Measurements from ENCODE around the gene CUL3. TPM values are rescaled to one million over a fixed set of nuclear protein-coding genes. Genes with fewer than 3 reads are reported as not detected.

The CUL3 gene
- total RNA-seq, 1 experiment from 2014 or later, result 86.2 TPM

- TF ChIP-seq, protein P1, sequence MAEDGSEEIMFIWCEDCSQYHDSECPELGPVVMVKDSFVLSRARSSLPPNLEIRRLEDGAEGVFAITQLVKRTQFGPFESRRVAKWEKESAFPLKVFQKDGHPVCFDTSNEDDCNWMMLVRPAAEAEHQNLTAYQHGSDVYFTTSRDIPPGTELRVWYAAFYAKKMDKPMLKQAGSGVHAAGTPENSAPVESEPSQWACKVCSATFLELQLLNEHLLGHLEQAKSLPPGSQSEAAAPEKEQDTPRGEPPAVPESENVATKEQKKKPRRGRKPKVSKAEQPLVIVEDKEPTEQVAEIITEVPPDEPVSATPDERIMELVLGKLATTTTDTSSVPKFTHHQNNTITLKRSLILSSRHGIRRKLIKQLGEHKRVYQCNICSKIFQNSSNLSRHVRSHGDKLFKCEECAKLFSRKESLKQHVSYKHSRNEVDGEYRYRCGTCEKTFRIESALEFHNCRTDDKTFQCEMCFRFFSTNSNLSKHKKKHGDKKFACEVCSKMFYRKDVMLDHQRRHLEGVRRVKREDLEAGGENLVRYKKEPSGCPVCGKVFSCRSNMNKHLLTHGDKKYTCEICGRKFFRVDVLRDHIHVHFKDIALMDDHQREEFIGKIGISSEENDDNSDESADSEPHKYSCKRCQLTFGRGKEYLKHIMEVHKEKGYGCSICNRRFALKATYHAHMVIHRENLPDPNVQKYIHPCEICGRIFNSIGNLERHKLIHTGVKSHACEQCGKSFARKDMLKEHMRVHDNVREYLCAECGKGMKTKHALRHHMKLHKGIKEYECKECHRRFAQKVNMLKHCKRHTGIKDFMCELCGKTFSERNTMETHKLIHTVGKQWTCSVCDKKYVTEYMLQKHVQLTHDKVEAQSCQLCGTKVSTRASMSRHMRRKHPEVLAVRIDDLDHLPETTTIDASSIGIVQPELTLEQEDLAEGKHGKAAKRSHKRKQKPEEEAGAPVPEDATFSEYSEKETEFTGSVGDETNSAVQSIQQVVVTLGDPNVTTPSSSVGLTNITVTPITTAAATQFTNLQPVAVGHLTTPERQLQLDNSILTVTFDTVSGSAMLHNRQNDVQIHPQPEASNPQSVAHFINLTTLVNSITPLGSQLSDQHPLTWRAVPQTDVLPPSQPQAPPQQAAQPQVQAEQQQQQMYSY (CRISPR knock-in tag; IDR thresholded peaks at IDR 0.05), result no peak
- TF ChIP-seq FOXP4 (CRISPR knock-in tag; IDR thresholded peaks at IDR 0.05), result no peak
- no peak for TF ChIP-seq PRRX2 (CRISPR knock-in tag; IDR thresholded peaks at IDR 0.05)
- TF ChIP-seq, protein P2, sequence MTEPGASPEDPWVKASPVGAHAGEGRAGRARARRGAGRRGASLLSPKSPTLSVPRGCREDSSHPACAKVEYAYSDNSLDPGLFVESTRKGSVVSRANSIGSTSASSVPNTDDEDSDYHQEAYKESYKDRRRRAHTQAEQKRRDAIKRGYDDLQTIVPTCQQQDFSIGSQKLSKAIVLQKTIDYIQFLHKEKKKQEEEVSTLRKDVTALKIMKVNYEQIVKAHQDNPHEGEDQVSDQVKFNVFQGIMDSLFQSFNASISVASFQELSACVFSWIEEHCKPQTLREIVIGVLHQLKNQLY (CRISPR knock-in tag; IDR thresholded peaks at IDR 0.05), result no peak
- TF ChIP-seq, protein P3, sequence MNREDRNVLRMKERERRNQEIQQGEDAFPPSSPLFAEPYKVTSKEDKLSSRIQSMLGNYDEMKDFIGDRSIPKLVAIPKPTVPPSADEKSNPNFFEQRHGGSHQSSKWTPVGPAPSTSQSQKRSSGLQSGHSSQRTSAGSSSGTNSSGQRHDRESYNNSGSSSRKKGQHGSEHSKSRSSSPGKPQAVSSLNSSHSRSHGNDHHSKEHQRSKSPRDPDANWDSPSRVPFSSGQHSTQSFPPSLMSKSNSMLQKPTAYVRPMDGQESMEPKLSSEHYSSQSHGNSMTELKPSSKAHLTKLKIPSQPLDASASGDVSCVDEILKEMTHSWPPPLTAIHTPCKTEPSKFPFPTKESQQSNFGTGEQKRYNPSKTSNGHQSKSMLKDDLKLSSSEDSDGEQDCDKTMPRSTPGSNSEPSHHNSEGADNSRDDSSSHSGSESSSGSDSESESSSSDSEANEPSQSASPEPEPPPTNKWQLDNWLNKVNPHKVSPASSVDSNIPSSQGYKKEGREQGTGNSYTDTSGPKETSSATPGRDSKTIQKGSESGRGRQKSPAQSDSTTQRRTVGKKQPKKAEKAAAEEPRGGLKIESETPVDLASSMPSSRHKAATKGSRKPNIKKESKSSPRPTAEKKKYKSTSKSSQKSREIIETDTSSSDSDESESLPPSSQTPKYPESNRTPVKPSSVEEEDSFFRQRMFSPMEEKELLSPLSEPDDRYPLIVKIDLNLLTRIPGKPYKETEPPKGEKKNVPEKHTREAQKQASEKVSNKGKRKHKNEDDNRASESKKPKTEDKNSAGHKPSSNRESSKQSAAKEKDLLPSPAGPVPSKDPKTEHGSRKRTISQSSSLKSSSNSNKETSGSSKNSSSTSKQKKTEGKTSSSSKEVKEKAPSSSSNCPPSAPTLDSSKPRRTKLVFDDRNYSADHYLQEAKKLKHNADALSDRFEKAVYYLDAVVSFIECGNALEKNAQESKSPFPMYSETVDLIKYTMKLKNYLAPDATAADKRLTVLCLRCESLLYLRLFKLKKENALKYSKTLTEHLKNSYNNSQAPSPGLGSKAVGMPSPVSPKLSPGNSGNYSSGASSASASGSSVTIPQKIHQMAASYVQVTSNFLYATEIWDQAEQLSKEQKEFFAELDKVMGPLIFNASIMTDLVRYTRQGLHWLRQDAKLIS (CRISPR knock-in tag; IDR thresholded peaks at IDR 0.05; ENCODE audit: borderline replicate concordance), result no peak
Measured at GRCh38 chr2:224436634-224437033, 148.5 kb downstream of the CUL3 start (continued).

GRCh38 chr2:224434618-224435017 lies 150.5 kb downstream of the CUL3 start:
- peak overlapping the region; percentile 100 for H3K27ac Mint-ChIP-seq
- H3K27me3 Mint-ChIP-seq (ENCODE audit: low read depth), result peaks cover 3% of the 10 kb centered on the region; the same call in 1 of the 2 replicates
- peaks cover 45% of the 10 kb centered on the region for H3K4me1 Mint-ChIP-seq
- ATAC-seq (no peak), DNase-seq (ENCODE audit: low spot score) (no peak)
- H3K9me3 Mint-ChIP-seq, result peaks cover 48% of the 10 kb centered on the region
- H3K4me3 Mint-ChIP-seq, result no peak overlapping the region
- POLR2A ChIA-PET, result no interaction called here
- H3K36me3 Mint-ChIP-seq, result peaks cover 36% of the 10 kb centered on the region
- CTCF ChIA-PET, result no interaction called here
- TF ChIP-seq NR3C1 (CRISPR knock-in tag; conservative IDR thresholded peaks at IDR 0.05; ENCODE audit: low read depth) (no peak), ATF3 (CRISPR knock-in tag; conservative IDR thresholded peaks at IDR 0.05) (no peak), ETV6 (CRISPR knock-in tag; IDR thresholded peaks at IDR 0.05) (no peak), KAT7 (CRISPR knock-in tag; IDR thresholded peaks at IDR 0.05; ENCODE audit: borderline replicate concordance) (no peak), NFE2L1 (CRISPR knock-in tag; IDR thresholded peaks at IDR 0.05) (no peak), ZNF219 (CRISPR knock-in tag; IDR thresholded peaks at IDR 0.05; ENCODE audit: borderline replicate concordance) (no peak), ZNF671 (CRISPR knock-in tag; IDR thresholded peaks at IDR 0.05) (no peak), ZNF396 (CRISPR knock-in tag; IDR thresholded peaks at IDR 0.05; ENCODE audit: borderline replicate concordance) (no peak), FOXK1 (CRISPR knock-in tag; IDR thresholded peaks at IDR 0.05) (no peak), OVOL2 (CRISPR knock-in tag; IDR thresholded peaks at IDR 0.05; ENCODE audit: borderline replicate concordance) (no peak)
- TF ChIP-seq, protein P3 (CRISPR knock-in tag; IDR thresholded peaks at IDR 0.05; ENCODE audit: borderline replicate concordance), result no peak
- TF ChIP-seq, protein P4, sequence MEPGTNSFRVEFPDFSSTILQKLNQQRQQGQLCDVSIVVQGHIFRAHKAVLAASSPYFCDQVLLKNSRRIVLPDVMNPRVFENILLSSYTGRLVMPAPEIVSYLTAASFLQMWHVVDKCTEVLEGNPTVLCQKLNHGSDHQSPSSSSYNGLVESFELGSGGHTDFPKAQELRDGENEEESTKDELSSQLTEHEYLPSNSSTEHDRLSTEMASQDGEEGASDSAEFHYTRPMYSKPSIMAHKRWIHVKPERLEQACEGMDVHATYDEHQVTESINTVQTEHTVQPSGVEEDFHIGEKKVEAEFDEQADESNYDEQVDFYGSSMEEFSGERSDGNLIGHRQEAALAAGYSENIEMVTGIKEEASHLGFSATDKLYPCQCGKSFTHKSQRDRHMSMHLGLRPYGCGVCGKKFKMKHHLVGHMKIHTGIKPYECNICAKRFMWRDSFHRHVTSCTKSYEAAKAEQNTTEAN (CRISPR knock-in tag; IDR thresholded peaks at IDR 0.05), result no peak
- TF ChIP-seq, protein P1 (CRISPR knock-in tag; IDR thresholded peaks at IDR 0.05), result no peak

Data from WTC11 (cell line).